IMR-90 (cell line): ENCODE results near the gene PAPLN.

ENCODE experiments used
- BHLHE40 ChIP-seq: fragments of 150-350 bp; IDR thresholded peaks from 2 replicates; pipeline ENCODE4 v1.6.1; 2016; ENCODE audit warnings: mild to moderate bottlenecking, low read depth, low read length
- CHD1 ChIP-seq: IDR thresholded peaks from 2 replicates; pipeline ENCODE4 v1.6.1; 2012; ENCODE audit warnings: low read depth, low read length, improper control_type of control experiment
- POLR2A ChIP-seq: IDR thresholded peaks from 2 replicates; pipeline ENCODE4 v1.6.1; 2012; ENCODE audit warnings: mild to moderate bottlenecking, low read depth, low read length
- RAD21 ChIP-seq: IDR thresholded peaks from 2 replicates; pipeline ENCODE4 v1.6.1; 2012; ENCODE audit warnings: low read length, improper control_type of control experiment
- TF ChIP-seq, protein P1 (sequence below): fragments of 150-350 bp; IDR thresholded peaks from 2 replicates; pipeline ENCODE4 v1.6.1; 2017; ENCODE audit warnings: mild to moderate bottlenecking, antibody characterized with exemption, low read length, low read depth
- TF ChIP-seq, protein P2 (sequence below): conservative IDR thresholded peaks from 2 replicates; pipeline ENCODE4 v1.5.1; 2012; ENCODE audit warnings: mild to moderate bottlenecking, low read depth, low read length, improper control_type of control experiment

DNA sequence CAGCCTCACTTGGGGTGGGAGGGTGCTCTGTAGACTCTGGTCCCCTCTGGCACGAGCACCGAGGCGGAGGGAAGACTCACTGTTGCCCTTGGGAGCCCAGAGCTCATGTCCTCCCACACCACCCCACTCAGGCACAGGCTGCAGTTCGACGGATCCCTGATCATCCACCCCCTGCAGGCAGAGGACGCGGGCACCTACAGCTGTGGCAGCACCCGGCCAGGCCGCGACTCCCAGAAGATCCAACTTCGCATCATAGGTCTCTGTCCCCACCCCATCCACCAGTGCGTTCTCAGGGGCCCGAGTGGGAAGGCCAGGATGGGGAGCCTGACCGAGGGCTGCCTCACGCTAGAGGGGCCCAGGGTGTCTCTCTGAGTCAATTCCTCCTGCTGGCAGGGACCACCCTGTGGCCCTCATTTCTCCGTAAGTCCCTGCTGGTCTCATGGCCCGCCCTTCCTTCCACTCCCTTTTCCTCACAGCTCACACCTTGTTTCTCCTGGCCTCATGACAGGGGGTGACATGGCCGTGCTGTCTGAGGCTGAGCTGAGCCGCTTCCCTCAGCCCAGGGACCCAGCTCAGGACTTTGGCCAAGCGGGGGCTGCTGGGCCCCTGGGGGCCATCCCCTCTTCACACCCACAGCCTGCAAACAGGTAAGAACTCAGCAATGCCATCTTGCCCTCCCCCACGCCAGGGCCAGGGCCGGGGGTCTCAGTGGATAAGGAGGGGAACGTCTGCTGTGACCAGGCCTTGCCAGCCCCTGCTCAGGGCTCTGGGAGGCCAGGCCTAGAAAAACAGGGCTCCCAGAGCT, 27.0 kb downstream of the PAPLN start:
- TF ChIP-seq, protein P1, sequence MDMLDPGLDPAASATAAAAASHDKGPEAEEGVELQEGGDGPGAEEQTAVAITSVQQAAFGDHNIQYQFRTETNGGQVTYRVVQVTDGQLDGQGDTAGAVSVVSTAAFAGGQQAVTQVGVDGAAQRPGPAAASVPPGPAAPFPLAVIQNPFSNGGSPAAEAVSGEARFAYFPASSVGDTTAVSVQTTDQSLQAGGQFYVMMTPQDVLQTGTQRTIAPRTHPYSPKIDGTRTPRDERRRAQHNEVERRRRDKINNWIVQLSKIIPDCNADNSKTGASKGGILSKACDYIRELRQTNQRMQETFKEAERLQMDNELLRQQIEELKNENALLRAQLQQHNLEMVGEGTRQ: no peak
- TF ChIP-seq, protein P2, sequence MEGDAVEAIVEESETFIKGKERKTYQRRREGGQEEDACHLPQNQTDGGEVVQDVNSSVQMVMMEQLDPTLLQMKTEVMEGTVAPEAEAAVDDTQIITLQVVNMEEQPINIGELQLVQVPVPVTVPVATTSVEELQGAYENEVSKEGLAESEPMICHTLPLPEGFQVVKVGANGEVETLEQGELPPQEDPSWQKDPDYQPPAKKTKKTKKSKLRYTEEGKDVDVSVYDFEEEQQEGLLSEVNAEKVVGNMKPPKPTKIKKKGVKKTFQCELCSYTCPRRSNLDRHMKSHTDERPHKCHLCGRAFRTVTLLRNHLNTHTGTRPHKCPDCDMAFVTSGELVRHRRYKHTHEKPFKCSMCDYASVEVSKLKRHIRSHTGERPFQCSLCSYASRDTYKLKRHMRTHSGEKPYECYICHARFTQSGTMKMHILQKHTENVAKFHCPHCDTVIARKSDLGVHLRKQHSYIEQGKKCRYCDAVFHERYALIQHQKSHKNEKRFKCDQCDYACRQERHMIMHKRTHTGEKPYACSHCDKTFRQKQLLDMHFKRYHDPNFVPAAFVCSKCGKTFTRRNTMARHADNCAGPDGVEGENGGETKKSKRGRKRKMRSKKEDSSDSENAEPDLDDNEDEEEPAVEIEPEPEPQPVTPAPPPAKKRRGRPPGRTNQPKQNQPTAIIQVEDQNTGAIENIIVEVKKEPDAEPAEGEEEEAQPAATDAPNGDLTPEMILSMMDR: no peak
- no peak for TF ChIP-seq POLR2A
- TF ChIP-seq RAD21: no peak
- TF ChIP-seq CHD1: no peak
- TF ChIP-seq BHLHE40: no peak
